Measurements from ENCODE around the gene CTDSPL.

The CTDSPL gene

DNA sequence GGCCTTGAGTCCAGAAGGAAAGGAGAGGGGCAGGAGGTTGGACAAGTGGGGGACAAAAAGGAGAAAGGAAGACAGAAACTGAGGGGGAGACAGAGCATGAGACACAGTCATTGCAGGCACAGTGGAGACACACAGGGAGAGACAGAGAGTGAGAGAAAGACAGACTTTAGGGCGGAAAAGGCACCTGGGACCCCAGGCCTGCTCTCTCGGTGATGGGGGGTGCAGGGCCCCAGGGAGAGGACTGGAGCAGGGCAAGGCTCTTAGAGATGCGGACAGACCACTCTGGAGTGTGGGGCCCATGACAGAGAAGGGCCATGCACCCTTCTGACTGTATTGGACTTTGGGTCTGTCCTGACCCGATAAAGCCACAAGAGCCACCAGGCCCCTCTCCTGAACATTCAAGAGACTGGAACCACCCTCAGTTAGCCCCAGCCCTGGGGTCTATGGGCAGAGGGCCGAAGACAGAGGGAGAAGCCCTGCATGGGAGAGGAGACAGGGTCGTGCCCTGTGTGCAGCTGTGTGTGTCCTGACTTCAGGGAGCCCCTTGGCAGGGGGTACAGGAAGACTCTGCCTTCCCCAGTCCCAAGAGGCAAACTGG, 155.3 kb downstream of the CTDSPL start:
- H3K79me1 ChIP-seq (replicated peaks; ENCODE audit: low read length, poor library complexity, severe bottlenecking): peaks cover 1% of the 10 kb centered on the region

DNA sequence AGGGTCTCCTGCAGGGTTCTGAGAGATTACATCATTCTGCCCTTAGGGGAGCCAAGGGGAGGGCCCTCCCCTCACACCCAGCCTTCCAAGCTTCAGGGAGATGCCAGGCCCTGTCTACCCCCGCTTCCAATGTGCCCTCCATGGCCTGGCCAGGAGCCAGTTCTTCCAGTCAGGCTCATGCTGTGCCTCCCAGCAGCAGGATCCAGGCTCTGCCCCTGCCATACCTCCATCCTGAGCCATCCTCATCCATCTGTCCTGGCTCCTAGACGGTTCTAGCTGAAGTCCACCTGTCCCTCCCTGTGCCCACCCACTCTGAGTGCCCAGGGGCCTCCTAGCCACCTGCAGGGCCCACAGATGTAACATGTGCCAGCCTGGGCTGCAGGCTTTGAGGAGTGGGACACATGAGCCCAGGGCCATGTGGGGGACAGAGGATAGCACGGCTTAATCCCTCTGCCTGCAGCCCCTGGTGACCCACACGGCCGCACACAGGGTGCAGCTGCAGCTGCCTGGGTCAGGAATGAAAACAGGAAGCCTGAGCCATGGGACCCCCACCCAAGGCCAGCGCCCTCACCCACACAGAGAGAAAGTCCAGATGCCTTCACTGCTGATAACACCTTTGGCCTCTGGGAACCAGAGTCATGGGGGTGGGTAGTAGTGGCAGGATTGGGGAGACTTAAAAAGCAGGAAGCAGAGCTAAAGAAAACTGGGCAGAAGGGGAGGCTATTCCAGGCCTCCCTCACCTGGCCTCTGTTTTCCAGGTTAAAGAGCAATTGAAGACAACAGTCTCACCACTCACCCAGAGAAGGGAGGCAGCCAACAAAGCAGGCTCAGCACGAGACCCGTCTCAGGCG, 156.0 kb downstream of the CTDSPL start:
- H3K14ac ChIP-seq (ENCODE audit: low read length in 2 of 2): no peak overlapping the region
- no peak for DNase-seq
- no peak overlapping the region for H3K4ac ChIP-seq (ENCODE audit: low read depth in 1 of 2, low read length in 2 of 2)
- peaks cover 9% of the 10 kb centered on the region for H3K9me3 ChIP-seq (ENCODE audit: control insufficient read depth, low read length)
- H3K9ac ChIP-seq (ENCODE audit: low read length): no peak overlapping the region
- no peaks in the 10 kb centered on the region for H3K27me3 ChIP-seq (ENCODE audit: control insufficient read depth in 1 of 2, insufficient read depth in 1 of 2, low read length in 2 of 2)
- peaks cover 14% of the 10 kb centered on the region for H3K4me1 ChIP-seq (ENCODE audit: control insufficient read depth, insufficient read depth, low read depth, low read length)
- H4K91ac ChIP-seq (ENCODE audit: low read length): no peak overlapping the region
- no peak overlapping the region for H2BK5ac ChIP-seq (ENCODE audit: low read depth, low read length, poor library complexity, severe bottlenecking)
- H3K23ac ChIP-seq (ENCODE audit: low read length in 2 of 2): no peak overlapping the region
- peaks cover 42 to 67% of the 10 kb centered on the region in 2 experiments for H3K36me3 ChIP-seq (ENCODE audit: control insufficient read depth in 1 of 2, insufficient read depth in 2 of 2, low read depth in 1 of 2, low read length in 2 of 2)
- no peak overlapping the region for H3K27ac ChIP-seq (ENCODE audit: low read length, poor library complexity, severe bottlenecking)
- H4K8ac ChIP-seq (ENCODE audit: low read length): no peak overlapping the region
- H2BK120ac ChIP-seq (ENCODE audit: low read depth, low read length): no peak overlapping the region
- 95% methylated on average over 8 of the region's 9 CpGs for WGBS
- H2AK5ac ChIP-seq (ENCODE audit: low read length, severe bottlenecking): no peak overlapping the region
- no peak overlapping the region for H3K4me3 ChIP-seq (ENCODE audit: insufficient read depth in 1 of 2, low read depth in 1 of 2, low read length in 2 of 2)
- no peak overlapping the region for H2BK12ac ChIP-seq (ENCODE audit: low read length in 2 of 2)
- H2AFZ ChIP-seq (ENCODE audit: low read depth, low read length): no peak overlapping the region
- H3K4me2 ChIP-seq (ENCODE audit: low read length, poor library complexity, severe bottlenecking): no peak overlapping the region
- H2BK15ac ChIP-seq (ENCODE audit: low read depth, poor library complexity, severe bottlenecking): no peak overlapping the region
- H3K18ac ChIP-seq (ENCODE audit: low read depth in 1 of 2, low read length in 2 of 2): no peak overlapping the region
- H3K79me1 ChIP-seq (replicated peaks; ENCODE audit: low read length, poor library complexity, severe bottlenecking): peaks cover 1% of the 10 kb centered on the region

More for the DNA sequence above, 155.3 kb downstream of the CTDSPL start:
- peaks cover 9% of the 10 kb centered on the region for H3K9me3 ChIP-seq (ENCODE audit: control insufficient read depth, low read length)
- DNase-seq: no peak
- no peak overlapping the region for H2AK5ac ChIP-seq (ENCODE audit: low read length, severe bottlenecking)
- H3K9ac ChIP-seq (ENCODE audit: low read length): no peak overlapping the region
- no peak overlapping the region for H2AFZ ChIP-seq (ENCODE audit: low read depth, low read length)
- peaks cover 14% of the 10 kb centered on the region for H3K4me1 ChIP-seq (ENCODE audit: control insufficient read depth, insufficient read depth, low read depth, low read length)
- H2BK120ac ChIP-seq (ENCODE audit: low read depth, low read length): no peak overlapping the region
- H3K27ac ChIP-seq (ENCODE audit: low read length, poor library complexity, severe bottlenecking): no peak overlapping the region
- no peak overlapping the region for H2BK12ac ChIP-seq (ENCODE audit: low read length in 2 of 2)
- no peaks in the 10 kb centered on the region for H3K27me3 ChIP-seq (ENCODE audit: control insufficient read depth in 1 of 2, insufficient read depth in 1 of 2, low read length in 2 of 2)
- no peak overlapping the region for H2BK15ac ChIP-seq (ENCODE audit: low read depth, poor library complexity, severe bottlenecking)
- WGBS: 76% methylated on average over 6 of the region's 6 CpGs
- H3K23ac ChIP-seq (ENCODE audit: low read length in 2 of 2): no peak overlapping the region
- no peak overlapping the region for H4K91ac ChIP-seq (ENCODE audit: low read length)
- H3K4me2 ChIP-seq (ENCODE audit: low read length, poor library complexity, severe bottlenecking): no peak overlapping the region
- H3K18ac ChIP-seq (ENCODE audit: low read depth in 1 of 2, low read length in 2 of 2): no peak overlapping the region
- no peak overlapping the region for H2BK5ac ChIP-seq (ENCODE audit: low read depth, low read length, poor library complexity, severe bottlenecking)
- no peak overlapping the region for H4K8ac ChIP-seq (ENCODE audit: low read length)
- H3K14ac ChIP-seq (ENCODE audit: low read length in 2 of 2): no peak overlapping the region
- H3K4me3 ChIP-seq (ENCODE audit: insufficient read depth in 1 of 2, low read depth in 1 of 2, low read length in 2 of 2): no peak overlapping the region
- H3K4ac ChIP-seq (ENCODE audit: low read depth in 1 of 2, low read length in 2 of 2): no peak overlapping the region
- peaks cover 42 to 67% of the 10 kb centered on the region in 2 experiments for H3K36me3 ChIP-seq (ENCODE audit: control insufficient read depth in 1 of 2, insufficient read depth in 2 of 2, low read depth in 1 of 2, low read length in 2 of 2)

DNA sequence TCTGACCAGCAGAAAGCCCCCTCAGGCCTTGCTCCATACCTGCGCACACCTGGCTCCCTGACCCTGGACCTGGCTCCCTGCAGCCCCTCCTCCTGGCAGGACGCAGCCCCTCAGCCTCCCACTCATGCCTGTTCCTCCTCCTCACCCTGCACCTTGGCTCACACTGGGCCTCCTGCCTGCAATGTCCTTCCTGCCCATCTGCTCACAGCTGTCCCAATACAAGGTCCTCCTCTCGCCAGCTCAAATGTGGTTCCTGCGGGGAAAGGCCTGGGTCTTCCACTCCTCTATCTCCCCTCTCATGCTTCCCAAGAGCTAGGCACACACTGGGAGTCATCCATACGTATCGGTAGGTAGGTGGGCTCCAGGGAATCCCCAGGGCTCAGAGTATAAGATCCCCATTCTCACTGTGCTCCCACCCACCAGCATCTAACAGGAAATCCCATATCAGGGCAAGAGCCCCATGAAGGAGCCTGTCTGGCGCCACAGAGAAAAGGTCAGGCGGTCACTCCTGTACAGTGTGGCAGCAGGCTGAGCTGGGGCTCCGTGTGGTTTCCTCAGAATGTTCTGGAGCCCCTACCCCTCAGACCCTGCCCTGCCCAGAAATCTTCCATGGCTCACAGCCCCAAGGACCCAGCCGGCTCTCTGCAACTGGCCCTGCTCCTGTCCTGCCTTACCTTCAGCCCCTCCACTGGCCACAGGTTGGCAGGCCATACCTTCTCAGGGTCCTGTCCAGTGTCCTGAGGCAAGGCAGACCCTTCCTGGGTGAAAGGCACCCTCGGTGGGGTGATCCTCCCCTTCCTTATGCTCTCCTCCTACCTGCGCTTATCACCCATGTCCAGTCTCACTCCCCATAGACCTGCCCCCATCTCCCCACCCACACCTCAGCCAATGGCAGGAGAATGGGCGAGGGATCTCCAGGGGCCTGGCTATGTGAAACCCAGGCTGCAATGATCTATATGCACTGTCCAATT, 156.9 kb downstream of the CTDSPL start:
- Histone ChIP-seq H2BK5ac (ENCODE audit: low read depth, low read length, poor library complexity, severe bottlenecking) (no peak overlapping the region), H3K9ac (ENCODE audit: low read length) (no peak overlapping the region), H3K27me3 (ENCODE audit: control insufficient read depth in 1 of 2, insufficient read depth in 1 of 2, low read length in 2 of 2) (no peaks in the 10 kb centered on the region), H2BK15ac (ENCODE audit: low read depth, poor library complexity, severe bottlenecking) (no peak overlapping the region), H3K36me3 (ENCODE audit: control insufficient read depth in 1 of 2, insufficient read depth in 2 of 2, low read depth in 1 of 2, low read length in 2 of 2) (peaks cover 42 to 64% of the 10 kb centered on the region in 2 experiments), H3K4me2 (ENCODE audit: low read length, poor library complexity, severe bottlenecking) (no peak overlapping the region), H3K14ac (ENCODE audit: low read length in 2 of 2) (no peak overlapping the region), H3K9me3 (ENCODE audit: control insufficient read depth, low read length) (peaks cover 9% of the 10 kb centered on the region), H4K8ac (ENCODE audit: low read length) (no peak overlapping the region), H3K23ac (ENCODE audit: low read length in 2 of 2) (no peak overlapping the region), H3K18ac (ENCODE audit: low read depth in 1 of 2, low read length in 2 of 2) (no peak overlapping the region), H2BK120ac (ENCODE audit: low read depth, low read length) (no peak overlapping the region), H2AK5ac (ENCODE audit: low read length, severe bottlenecking) (no peak overlapping the region), H3K4me1 (ENCODE audit: control insufficient read depth, insufficient read depth, low read depth, low read length) (peaks cover 15% of the 10 kb centered on the region), H4K91ac (ENCODE audit: low read length) (no peak overlapping the region), H2AFZ (ENCODE audit: low read depth, low read length) (no peak overlapping the region), H3K79me1 (replicated peaks; ENCODE audit: low read length, poor library complexity, severe bottlenecking) (peaks cover 1% of the 10 kb centered on the region), H3K27ac (ENCODE audit: low read length, poor library complexity, severe bottlenecking) (no peak overlapping the region), H3K4ac (ENCODE audit: low read depth in 1 of 2, low read length in 2 of 2) (no peak overlapping the region), H2BK12ac (ENCODE audit: low read length in 2 of 2) (no peak overlapping the region), H3K4me3 (ENCODE audit: insufficient read depth in 1 of 2, low read depth in 1 of 2, low read length in 2 of 2) (peak overlapping the region in 1 of 2 experiments; percentile 18)
- 90% methylated on average over 12 of the region's 13 CpGs for WGBS
- DNase-seq: no peak
